NCI-H2196 (cell line): ENCODE data around the gene EIF4G3.
"Not testable (repeated sequence)": the region's sequence is repeated elsewhere in the genome, so short reads cannot be mapped to it uniquely, and the experiment has no call there.

Source experiments
- DNase-seq: peaks from one replicate; lab custom pipeline; 2025; ENCODE audit not compliant: unreplicated experiment; lab: John Stamatoyannopoulos, UW

The EIF4G3 gene

DNA sequence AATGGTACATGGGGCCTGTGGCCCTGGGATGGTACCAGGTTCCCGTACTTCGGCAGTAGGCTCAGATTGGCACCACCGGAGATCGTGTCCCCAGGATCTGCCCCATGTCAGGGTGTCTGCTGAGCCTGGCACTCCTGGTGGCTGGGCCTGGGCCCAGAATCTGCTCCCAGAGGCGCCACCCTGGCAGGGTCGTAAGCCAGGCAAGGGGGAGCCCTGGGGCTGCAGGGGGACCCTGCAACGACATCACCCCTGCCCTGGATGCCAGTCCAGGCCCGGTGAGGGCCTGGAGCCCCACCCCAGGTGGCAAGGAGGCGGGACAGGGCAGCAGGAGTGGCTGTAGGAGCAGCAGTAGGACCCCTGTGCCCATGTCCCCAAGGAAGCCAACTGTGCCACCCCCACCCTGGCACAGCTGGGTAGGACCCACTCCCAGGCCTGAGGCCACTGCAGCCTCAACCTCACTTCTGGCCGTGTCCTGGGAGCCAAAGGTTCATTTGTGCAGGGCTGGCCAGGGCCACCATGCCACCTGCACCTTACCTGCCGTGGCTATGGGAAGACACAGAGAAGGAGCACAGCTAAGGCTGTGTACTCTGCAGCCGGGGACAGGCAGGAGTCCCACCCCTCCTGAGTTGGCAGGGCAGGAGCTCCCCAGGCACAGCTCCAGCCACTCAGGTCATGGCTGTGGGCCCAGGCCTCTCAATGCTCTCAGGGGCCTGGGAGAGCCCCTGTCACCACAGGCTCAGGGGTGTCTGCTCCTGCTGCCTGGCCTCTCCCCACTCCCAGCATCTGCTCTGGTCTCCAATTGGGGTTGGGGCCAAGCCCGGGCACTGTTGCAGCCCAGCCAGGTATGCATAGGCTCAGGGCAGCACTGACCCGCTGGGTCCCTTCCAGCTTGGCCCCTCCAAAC is 141.7 kb downstream of the EIF4G3 start:
- DNase-seq: no peak

DNA sequence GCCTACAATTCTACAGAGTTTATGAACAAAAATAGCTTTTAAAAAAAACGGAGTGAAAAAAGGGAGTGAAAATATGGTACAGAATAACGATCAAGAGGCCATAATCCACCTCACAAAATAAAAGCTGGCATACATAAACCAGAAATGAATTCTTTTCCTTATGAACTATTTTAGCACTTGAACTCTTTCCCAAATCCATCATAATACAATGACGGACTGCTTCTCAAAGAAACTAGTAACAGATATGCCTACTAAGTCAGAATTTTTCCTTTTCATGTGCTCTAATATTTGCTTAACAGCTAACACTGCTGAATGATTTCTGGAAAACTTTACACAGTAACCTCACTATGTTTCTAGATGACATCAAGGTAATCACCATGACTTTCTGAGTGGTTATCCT is 144.0 kb downstream of the EIF4G3 start:
- no peak for DNase-seq

DNA sequence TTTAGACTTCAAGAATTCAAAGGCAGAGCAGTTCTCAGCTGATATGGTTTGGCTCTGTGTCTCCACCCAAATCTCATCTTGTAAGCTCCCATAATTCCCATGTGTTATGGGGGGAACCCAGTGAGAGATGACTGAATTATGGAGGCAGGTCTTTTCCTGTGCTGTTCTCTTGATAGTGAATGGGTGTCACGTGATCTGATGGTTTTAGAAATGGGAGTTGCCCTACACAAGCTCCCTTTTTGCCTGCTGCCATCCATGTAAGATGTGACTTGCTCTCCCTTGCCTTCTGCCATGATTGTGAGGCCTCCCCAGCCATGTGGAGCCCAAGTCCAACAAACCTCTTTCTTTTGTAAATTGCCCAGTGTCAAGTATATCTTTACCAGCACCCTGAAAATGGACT is 146.5 kb downstream of the EIF4G3 start:
- no peak for DNase-seq

DNA sequence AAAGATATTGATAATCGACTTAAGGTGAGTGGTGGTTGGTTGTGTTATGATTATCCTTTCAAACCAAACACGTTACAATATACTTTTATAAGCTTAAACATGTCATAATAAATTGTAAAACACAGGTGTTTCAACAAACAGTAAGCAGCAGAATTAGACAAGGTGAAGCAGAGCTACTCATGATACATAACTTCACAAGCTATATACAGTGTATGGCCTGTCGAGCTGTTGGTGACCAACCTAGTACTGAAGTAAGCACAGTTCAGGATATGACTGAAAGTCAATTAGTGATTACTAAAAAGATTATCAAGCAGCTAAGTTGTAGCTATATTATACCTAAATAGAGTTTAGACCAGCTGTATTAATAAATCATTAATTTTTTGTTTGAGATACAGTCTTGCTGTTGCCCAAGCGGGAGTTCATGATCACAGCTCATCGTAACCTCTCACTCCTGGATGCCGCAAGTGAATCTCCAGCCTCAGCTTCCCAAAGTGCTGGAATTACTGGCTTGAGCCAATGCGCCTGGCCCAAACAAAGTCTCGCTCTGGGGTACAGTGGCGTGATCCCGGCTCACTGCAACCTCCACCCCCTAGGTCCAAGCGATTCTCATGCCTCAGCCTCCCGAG is 148.1 kb downstream of the EIF4G3 start:
- DNase-seq: no peak

DNA sequence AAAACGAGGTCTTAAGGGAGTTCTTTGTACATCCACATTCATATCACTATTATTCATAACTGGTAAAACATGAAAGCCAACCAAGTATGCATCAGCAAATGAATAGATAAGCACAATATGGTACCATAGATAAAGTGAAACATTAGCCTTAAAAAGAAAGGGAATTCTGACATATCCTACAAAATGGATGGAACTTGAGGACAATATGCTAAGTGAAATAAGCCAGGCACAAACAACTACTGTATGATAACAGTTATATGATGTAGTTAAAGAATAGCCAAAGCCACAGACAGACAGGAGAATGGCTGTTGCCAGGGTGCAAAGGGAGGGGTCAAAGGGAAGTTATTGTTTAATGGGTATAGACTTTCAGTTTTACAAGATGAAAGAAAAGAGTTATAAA is 148.9 kb downstream of the EIF4G3 start:
- no peak for DNase-seq

DNA sequence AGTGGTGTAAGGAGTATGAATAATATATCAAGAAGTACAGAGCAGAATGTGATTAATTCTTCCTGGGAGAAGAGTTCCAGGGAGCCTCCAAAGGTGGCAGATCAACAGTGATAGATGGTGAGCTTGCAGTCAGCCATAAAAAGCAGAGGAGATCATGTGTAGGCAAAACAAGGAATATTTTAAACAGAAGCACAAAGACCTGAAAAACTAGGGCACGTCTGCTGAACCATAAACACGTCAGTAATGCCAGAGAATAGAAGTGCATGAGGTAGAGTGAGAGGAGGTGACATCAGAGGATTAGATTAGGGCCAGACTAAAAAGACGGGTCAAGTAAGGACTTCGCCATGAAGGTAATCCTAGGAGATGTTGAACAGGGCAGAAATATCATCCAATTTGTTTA is 151.8 kb downstream of the EIF4G3 start:
- no peak for DNase-seq

DNA sequence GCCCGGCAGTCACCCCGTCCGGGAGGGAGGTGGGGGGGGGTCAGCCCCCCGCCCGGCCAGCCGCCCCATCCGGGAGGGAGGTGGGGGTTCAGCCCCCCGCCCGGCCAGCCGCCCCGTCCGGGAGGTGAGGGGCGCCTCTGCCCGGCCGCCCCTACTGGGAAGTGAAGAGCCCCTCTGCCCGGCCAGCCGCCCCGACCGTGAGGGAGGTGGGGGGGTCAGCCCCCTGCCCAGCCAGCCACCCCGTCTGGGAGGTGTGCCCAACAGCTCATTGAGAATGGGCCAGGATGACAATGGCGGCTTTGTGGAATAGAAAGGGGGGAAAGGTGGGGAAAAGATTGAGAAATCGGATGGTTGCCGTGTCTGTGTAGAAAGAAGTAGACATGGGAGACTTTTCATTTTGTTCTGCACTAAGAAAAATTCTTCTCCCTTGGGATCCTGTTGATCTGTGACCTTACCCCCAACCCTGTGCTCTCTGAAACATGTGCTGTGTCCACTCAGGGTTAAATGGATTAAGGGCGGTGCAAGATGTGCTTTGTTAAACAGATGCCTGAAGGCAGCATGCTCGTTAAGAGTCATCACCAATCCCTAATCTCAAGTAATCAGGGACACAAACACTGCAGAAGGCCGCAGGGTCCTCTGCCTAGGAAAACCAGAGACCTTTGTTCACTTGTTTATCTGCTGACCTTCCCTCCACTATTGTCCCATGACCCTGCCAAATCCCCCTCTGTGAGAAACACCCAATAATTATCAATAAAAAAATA is 152.4 kb downstream of the EIF4G3 start:
- not testable (repeated sequence) for DNase-seq

DNA sequence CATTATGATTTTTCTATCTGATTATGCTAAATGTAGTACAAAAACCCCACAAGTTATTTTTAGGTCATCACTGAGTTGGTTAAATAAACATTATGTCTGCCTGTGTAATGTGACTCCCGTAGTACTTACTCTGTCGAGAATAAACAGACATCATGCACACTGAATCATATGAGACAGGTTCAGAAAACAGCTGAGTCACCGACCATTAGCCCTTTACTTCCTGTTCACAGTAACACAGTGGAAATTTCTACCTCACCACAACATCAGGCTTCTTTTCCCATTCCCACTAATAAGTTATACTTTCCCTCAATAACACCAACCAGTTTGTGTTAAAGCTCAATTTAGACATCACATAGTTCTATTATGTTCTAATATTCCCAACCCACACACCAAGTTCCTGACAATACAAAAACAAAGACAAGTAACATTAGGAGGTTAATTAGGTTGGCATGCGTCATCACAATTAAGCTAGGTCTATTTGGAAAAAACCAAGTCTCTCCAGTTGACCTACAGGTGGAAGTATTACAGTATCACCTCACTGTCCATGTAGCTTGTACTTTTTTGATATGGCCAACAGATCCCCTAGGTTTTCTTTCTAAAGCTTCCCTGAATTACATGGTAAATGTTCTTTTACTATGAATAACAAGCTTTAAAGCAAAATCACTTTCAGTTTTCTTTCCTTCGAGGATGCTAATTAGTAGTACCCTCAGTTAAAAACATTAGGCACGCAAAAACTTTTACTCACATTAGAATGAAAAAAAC is 154.2 kb downstream of the EIF4G3 start:
- peak; percentile 93 for DNase-seq

DNA sequence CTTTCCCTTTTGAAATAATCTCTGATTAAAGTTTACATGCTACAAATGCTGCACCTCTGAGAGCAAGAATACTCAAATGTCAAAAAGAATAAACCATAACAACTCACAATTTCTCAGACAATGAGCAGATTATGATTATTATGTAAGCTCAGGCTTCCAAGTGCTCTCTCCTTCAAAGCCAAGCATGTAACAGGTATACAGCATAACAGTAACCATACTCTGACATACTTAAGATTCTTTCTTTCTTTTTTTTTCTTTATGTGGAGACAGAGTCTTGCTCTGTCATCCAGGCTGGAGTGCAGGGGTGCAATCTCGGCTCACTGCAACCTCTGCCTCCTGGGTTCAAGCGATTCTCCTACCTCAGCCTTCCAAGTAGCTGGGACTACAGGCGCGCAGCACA is 155.4 kb downstream of the EIF4G3 start:
- DNase-seq: no peak

DNA sequence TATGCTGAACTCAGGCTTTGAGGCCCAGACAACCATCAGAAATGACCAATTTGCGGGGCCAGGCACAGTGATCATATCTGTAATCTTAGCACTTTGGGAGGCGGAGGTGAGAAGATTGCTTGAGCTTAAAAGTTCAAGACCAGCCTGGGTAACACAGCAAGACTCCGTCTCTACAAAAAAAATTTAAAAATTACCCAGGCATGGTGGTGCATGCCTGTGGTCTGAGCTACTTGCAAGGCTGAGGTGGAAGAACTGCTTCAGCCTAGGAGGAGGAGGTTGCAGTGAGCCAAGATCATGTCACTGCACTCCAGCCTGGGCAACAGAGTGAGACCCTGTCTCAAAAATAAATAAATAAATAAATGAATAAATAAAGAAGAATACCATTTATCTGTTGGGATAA is 156.5 kb downstream of the EIF4G3 start:
- DNase-seq: no peak

DNA sequence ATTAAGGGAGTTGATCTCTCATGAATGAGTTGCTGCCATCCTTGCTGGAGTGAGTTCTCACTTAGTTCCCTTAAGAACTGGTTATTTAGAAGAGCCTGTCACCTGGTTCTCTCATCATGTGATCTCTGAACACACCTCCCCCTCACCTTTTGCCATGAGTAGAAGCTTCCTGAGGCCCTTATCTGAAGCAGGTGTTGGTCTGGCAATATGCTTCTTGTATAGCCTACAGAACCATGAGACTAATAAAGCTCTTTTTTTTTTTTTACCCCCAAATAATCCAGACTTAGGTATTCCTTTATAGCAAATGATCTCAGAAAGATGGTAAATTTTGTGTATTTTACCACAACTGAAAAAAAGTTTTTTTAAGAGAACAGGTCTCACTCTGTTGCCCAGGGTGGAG is 158.0 kb downstream of the EIF4G3 start:
- no peak for DNase-seq

DNA sequence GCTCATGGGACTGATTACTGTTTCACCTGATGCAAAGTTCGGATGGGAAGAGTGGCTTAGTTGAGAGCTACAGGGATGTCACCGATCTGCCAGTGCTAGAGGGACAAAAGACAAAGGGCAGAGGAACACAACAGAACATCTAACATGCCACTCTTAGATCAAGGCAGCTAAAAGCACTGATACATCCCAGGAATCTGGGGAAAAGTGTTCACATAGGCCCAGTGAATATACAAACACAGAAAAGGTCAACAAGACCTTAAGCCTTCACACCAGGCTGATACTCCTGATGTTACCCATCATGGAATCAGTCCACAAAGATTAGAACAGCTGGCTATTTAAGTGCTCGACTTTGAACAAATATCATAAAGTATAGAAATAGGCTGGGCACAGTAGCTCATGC is 163.2 kb downstream of the EIF4G3 start:
- DNase-seq: no peak

DNA sequence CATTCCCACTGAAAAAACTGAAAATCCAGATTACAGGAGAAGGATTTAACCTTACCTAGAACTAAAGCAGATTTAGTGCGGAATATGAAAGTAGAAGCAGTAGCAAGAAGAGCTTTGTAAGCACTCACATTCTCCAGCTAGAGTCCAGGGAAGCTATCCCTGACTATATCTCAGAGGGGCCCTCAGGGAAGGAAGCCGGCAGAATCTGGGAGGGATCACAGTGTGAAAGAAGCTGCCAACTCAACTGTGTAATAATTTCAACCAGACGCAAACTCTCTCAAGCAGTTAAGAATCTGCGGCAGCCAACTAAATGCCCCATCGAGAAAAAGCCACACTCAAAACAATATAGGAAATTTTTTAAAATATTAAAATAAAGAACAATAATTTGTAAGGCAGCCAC is 163.8 kb downstream of the EIF4G3 start:
- DNase-seq: no peak

DNA sequence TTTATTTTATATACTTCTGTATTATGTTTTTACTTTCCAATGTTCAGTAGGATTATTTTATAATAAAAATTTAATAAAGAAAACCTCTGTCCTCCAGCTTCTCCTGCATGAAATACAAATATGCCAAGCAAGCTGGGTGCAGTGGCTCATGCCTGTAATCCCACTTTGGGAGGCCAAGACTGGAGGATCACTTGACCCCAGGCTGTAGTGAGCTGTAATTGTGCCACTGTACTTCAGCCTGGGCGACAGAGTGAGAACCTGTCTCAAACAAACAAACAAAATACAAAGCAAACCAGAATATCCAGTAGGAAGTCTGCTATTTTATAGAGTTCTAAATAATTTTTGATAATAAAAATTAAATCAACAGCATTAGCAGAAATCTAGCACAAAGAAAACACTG is 168.8 kb downstream of the EIF4G3 start:
- peak; percentile 57 for DNase-seq

DNA sequence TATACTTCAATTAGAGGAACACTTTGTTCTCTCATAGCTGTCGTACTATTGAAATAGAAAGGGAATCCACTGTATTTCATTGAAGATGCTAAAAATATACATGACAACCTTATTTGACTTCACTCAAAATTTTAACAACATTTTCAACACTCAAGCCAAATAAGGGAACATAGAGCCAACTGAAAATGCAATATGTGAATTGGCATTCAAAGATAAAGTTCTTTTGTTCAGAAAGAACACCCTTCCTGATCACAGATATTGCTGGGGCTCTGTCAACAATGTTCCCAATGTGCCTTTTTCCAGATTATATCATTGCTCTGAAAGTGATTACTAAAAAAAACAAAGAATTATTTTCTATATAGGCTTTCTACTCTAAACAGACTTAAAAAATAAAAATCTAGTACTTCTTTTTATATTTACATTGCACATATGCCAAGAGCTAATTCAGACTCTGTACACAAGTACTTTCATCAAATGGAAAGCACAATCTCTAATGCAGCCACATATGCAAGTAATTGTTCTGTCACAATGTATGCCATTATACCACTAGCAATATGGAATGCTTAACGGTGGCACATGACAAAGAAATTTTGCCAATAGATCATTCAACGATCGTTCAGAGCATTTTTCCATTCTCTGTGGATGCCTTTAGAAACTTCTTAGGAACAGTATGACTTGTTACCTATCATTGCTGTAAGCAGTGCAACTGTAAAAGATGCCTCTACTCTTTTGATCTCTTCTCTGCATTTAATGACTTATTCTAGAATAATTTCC is 171.0 kb downstream of the EIF4G3 start:
- DNase-seq: no peak

DNA sequence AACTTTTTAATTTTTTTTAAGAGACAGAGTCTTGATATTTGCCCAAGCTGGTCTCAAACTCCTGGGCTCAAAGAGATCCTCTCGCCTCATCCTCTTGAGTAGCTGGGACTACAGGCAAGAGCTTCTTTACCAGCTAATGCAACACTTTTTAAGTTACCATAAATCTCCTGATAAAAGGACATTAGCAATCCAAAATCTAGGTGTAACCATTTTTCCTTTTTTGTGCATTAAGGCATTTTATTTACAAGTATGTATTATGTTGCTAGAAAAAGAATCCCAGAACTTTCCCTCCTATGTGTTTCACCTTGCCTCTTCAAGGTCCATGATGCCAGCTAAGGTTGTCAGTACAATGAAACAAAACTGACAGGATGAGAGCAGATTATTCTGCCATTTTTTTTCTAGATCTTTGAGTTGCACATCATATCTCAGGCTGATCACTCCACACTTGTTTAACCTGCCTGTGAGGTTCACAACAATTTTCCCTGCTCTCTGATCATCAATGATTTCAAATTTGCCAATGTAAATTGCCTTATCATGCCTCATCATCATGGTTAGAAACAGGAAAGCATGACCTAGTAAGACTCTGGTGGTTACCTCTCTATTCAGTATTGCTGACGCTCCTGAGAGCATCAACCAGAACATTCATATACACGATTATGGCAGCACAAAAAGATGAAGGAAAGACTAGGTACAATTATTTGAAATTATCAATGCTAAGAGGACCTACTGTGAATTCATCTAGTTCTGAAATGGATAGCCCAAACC is 173.2 kb downstream of the EIF4G3 start:
- DNase-seq: no peak

DNA sequence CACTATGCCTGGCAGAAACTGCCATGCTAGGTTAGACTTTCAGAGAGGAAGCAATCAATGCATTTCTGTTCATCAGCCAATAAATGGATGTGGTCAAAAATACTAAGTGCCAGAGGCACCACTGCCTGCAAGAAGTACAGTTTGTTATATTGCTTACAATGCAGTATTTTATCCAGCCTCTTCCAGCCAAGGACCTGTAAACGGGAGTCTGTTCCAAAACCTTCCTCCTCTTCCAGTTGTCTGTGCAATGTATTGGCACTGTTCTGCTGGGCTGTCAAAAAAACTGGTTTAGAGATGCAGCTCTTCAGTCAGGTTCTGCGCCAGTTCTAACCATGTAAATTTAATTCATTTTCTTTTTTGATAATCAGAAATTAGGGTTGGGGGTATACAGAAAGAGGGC is 175.7 kb downstream of the EIF4G3 start:
- DNase-seq: no peak

DNA sequence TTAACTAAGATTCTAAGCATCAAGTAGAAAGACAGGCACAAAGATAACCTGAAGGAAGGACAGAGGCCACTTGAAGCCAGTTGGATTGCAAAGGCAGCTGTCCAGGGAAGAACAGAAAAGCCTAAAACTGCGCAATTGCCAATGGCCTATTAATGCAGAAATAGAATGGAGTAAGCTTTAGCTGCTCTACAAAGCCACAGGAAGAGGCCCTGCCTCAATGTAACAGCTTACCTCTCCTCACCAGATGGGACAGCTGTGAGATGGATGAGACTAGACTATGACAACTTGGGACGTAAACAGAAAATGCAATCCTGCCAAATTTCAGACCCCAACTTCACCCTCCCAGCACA is 176.5 kb downstream of the EIF4G3 start:
- no peak for DNase-seq

DNA sequence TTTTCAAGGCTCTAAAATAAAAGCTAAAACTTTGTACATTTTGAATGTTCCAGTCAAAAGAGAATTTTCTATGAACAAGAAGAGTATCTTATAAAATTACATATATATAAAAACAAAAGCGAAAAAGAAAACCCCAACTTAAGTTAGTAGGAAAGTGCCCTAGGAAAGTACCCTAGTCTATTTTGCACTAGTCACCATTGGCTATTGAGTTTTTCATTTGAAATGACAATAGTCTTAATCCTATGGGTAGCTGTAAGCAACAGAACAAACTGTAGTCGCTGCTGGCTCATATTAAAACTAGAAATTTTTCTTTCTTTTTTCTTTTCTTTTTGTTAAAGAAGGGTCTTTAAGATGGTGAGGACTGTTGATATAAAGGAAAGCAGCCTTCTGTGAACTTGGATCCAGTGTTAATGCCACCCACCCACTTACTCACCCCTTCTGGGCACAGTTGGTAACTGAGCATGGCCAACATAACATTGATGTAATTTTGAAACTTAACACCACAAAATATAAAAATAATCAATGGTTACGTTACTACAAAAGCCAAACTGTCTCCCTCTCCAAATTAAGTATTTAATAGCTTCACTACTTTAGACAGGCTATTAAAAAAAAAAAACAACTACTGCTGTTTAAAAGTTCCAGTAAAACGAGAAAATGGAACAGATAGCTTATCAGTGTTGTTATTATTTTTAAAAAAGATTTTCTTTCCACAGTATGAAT is 177.0 kb downstream of the EIF4G3 start:
- DNase-seq: no peak
